Measurements from ENCODE around the gene TSHR.

GRCh38 chr14:81042438-81042837 lies 87.0 kb downstream of the TSHR start:
- TF ChIP-seq, protein P1, sequence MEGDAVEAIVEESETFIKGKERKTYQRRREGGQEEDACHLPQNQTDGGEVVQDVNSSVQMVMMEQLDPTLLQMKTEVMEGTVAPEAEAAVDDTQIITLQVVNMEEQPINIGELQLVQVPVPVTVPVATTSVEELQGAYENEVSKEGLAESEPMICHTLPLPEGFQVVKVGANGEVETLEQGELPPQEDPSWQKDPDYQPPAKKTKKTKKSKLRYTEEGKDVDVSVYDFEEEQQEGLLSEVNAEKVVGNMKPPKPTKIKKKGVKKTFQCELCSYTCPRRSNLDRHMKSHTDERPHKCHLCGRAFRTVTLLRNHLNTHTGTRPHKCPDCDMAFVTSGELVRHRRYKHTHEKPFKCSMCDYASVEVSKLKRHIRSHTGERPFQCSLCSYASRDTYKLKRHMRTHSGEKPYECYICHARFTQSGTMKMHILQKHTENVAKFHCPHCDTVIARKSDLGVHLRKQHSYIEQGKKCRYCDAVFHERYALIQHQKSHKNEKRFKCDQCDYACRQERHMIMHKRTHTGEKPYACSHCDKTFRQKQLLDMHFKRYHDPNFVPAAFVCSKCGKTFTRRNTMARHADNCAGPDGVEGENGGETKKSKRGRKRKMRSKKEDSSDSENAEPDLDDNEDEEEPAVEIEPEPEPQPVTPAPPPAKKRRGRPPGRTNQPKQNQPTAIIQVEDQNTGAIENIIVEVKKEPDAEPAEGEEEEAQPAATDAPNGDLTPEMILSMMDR (IDR thresholded peaks at IDR 0.05), result no peak
- no peak for TF ChIP-seq POLR2A (IDR thresholded peaks at IDR 0.05)
